HCT116 (cell line): ENCODE data around the gene TMOD4.

Experiments used
- CEBPB ChIP-seq: IDR thresholded peaks from 2 replicates; pipeline ENCODE4 v1.6.1; 2012; ENCODE audit warnings: low read depth
- EZH2 ChIP-seq: fragments of 200-600 bp; sonication (generic); IDR thresholded peaks from 2 replicates; pipeline ENCODE4 v1.6.1; 2017; ENCODE audit warnings: antibody characterized with exemption, mixed run types
- EZH2phosphoT487 ChIP-seq: fragments of 200-600 bp; IDR thresholded peaks from 2 replicates; pipeline ENCODE4 v1.6.1; 2018; ENCODE audit warnings: antibody characterized with exemption, borderline replicate concordance
- MAX ChIP-seq: IDR thresholded peaks from 2 replicates; pipeline ENCODE4 v1.6.1; 2012
- POLR2A ChIP-seq: IDR thresholded peaks from 2 replicates; pipeline ENCODE4 v1.7.0; 2011; ENCODE audit warnings: borderline replicate concordance; ENCODE audit not compliant: insufficient read depth, insufficient read length; ENCODE audit errors: extremely low read depth
- POLR2AphosphoS5 ChIP-seq: IDR thresholded peaks from 2 replicates; pipeline ENCODE4 v1.6.1; 2011; ENCODE audit warnings: mild to moderate bottlenecking, low read depth, low read length, moderate library complexity
- REST ChIP-seq: IDR thresholded peaks from 2 replicates; pipeline ENCODE4 v1.6.1; 2012; ENCODE audit warnings: low read depth
- SIN3A ChIP-seq: IDR thresholded peaks from 2 replicates; pipeline ENCODE4 v1.6.1; 2012; ENCODE audit warnings: low read depth
- SP1 ChIP-seq: IDR thresholded peaks from 2 replicates; pipeline ENCODE4 v1.6.1; 2012; ENCODE audit warnings: low read depth
- ZFX ChIP-seq: fragments of 450-650 bp; IDR thresholded peaks from 2 replicates; pipeline ENCODE4 v1.6.1; 2017
- TF ChIP-seq, protein P1 (sequence below), 3 experiments: fragments of 200-600 bp in 1 of 3; sonication (generic) in 1 of 3; IDR thresholded peaks in 2 of 3; conservative IDR thresholded peaks in 1 of 3; 2 replicates each; pipeline ENCODE4 v1.5.1; 2012 to 2017; ENCODE audit warnings: low read depth in 2 of 3, low read length in 2 of 3, antibody characterized with exemption in 1 of 3, borderline replicate concordance in 1 of 3, control low read depth in 1 of 3, mild to moderate bottlenecking in 1 of 3, mixed read lengths in 1 of 3, mixed run types in 1 of 3, moderate library complexity in 1 of 3; ENCODE audit not compliant: insufficient read depth in 1 of 3

GRCh38 chr1:151142411-151143056, 33.2 kb downstream of the TMOD4 start:
- no peak for TF ChIP-seq CEBPB
- TF ChIP-seq, protein P1, sequence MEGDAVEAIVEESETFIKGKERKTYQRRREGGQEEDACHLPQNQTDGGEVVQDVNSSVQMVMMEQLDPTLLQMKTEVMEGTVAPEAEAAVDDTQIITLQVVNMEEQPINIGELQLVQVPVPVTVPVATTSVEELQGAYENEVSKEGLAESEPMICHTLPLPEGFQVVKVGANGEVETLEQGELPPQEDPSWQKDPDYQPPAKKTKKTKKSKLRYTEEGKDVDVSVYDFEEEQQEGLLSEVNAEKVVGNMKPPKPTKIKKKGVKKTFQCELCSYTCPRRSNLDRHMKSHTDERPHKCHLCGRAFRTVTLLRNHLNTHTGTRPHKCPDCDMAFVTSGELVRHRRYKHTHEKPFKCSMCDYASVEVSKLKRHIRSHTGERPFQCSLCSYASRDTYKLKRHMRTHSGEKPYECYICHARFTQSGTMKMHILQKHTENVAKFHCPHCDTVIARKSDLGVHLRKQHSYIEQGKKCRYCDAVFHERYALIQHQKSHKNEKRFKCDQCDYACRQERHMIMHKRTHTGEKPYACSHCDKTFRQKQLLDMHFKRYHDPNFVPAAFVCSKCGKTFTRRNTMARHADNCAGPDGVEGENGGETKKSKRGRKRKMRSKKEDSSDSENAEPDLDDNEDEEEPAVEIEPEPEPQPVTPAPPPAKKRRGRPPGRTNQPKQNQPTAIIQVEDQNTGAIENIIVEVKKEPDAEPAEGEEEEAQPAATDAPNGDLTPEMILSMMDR (IDR thresholded peaks at IDR 0.05 in 2 of 3, conservative IDR thresholded peaks at IDR 0.05 in 1 of 3; ENCODE audit: borderline replicate concordance in 1 of 3, insufficient read depth in 1 of 3, low read depth in 2 of 3, low read length in 2 of 3) = no peak
- TF ChIP-seq REST = no peak
- TF ChIP-seq POLR2AphosphoS5 = no peak
- TF ChIP-seq MAX = no peak
- no peak for TF ChIP-seq EZH2
- no peak for TF ChIP-seq POLR2A
- no peak for TF ChIP-seq EZH2phosphoT487
- no peak for TF ChIP-seq ZFX
- TF ChIP-seq SP1 = no peak
- no peak for TF ChIP-seq SIN3A
